Measurements from ENCODE around the gene OR13H1.
"Not testable (repeated sequence)": the region's sequence is repeated elsewhere in the genome, so short reads cannot be mapped to it uniquely, and the experiment has no call there.

The OR13H1 gene, protein sequence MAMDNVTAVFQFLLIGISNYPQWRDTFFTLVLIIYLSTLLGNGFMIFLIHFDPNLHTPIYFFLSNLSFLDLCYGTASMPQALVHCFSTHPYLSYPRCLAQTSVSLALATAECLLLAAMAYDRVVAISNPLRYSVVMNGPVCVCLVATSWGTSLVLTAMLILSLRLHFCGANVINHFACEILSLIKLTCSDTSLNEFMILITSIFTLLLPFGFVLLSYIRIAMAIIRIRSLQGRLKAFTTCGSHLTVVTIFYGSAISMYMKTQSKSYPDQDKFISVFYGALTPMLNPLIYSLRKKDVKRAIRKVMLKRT

DNA sequence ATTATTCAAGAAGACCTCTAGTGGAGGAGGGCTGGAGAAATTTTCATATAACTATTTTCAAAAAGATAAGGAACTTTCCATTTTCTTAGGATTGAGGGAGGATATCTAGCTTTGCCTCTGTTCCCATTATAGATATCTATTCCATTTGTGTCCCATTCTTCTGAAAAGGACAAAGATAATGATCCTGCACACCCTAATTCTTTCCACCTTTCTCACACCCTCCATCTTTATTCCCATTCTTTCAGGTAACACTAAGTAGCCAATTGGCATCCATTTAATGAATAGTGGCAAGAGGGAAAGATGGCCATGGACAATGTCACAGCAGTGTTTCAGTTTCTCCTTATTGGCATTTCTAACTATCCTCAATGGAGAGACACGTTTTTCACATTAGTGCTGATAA is at the start of gene OR13H1:
Gene OR13H1 (plus strand): TSS at position 301 of the 400 bp plus-strand sequence. CDS start 0 bp downstream, at position 301.
- no peak for DNase-seq

DNA sequence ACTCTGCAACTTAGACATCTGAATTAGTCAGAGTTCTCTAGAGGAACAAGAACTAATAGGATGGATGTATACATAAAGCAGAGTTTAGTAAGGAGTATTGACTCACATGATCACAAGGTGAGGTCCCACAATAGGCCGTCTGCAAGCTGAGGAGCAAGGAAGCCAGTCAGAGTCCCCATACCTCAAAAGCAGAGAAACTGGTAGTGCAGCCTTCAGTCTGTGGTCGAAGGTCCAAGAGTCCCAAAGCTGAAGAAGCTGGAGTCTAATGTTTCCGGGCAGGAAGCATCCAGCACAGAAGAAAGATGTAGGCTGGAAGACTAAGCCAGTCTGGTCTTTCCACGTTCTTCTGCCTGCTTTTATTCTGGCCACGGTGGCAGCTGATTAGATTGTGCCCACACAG is 42.3 kb upstream of the OR13H1 start:
- DNase-seq: not testable (repeated sequence)

DNA sequence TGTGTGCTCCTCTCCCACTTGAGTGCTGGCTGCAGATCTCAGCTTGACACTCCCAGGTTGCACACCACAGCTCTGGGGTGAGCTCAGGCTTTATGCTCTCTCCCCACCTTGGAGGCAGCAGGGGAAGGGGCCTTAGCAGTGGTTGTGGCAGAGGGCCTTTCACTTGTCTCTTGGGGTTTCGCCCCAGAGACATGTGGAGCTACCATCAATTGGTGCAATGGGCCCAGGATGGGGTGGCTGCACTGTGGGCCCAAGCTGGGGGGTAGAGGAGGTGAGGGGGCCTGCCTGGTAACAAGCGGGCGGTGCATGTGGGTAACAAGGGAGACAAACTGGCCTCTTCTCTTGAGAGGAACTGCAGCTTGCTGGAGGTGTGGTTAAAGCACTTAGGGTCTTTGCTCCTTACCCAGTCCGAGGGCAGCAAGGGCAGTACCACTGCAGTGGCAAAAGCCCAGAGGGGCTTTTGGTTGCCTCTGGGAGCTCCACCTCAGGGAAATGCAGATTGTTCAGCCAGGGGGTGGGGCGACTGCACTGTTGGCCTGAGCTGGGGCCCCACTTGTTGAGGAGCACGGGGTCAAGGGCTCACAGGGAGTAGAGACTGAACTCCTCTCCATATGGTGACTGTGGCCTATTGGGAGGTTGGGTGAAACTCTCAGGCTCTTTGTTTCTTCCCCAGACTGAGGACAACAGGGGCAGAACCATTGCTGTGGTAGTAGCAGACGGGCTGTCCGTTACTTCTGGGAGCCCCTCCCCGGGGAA is 30.5 kb upstream of the OR13H1 start:
- DNase-seq: no peak

DNA sequence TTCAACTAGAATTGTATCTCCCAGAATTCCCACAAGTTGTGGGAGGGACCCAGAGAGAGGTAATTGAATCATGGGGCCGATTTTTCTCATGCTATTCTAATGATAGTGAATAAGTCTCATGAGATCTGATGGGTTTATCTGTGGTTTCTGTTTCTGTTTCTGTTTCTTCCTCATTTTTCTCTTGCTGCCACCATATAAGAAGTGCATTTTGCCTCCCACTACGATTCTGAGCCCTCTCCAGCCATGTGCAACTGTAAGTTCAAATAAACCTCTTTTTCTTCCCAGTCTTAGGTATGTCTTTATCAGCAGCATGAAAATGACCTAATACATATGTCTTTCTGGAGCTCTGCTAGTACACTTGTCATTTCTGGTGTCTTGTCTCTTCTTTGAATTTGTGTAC is 22.1 kb upstream of the OR13H1 start:
- no peak for DNase-seq

DNA sequence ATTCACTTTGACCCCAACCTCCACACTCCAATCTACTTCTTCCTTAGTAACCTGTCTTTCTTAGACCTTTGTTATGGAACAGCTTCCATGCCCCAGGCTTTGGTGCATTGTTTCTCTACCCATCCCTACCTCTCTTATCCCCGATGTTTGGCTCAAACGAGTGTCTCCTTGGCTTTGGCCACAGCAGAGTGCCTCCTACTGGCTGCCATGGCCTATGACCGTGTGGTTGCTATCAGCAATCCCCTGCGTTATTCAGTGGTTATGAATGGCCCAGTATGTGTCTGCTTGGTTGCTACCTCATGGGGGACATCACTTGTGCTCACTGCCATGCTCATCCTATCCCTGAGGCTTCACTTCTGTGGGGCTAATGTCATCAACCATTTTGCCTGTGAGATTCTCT is 344 bp downstream of the OR13H1 start:
- DNase-seq: no peak

DNA sequence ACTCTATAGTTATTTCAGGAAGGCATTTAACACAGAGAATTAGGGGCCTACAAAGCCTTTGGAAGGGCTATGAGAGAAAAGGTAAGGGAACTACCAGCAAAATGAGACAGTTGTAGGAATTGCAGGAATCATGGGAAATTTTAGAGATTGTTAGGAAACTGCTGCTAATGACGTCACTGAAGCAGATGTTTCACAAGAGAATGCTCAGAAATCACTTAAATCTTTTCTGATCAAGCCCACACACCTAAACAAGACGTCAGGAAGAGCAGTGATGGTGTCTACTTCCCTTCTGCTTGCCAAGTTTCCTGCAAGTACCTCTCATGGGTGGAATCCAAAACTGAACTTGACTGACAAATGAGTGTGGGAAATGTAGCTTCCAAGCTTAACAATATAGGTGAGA is 5.1 kb downstream of the OR13H1 start:
- no peak for DNase-seq

DNA sequence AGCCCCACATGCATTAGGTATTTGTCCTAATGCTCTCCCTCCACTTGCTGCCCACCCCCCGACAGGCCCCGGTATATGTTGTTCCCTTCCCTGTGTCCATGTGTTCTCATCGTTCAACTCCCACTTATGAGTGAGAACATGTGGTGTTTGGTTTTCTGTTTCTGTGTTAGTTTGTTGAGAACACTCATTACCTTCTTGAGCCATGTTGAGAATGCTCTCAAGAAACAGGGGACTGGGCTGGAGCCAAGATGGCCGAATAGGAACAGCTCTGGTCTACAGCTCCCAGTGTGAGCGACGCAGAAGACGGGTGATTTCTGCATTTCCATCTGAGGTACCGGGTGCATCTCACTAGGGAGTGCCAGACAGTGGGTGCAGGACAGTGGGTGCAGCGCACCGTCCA is 8.6 kb downstream of the OR13H1 start:
- DNase-seq: not testable (repeated sequence)

DNA sequence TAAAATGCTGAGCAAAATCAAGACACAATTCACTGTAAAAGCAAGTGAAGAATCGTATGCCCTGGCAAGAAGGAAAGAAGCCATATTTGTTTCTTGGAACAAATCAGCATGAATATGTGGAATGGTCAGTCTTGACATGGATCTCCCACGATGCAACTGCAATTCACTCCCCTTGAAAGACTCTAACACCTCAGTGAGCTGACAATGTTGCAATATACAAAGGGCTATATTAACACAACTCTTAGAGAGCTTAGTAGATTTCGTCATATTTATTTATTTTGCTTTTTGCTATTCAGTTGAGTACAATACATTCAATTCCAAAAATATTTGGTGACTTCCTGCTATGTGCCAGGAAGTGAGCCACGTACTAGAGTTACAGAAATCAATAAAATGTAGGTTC is 14.7 kb downstream of the OR13H1 start:
- no peak for DNase-seq

DNA sequence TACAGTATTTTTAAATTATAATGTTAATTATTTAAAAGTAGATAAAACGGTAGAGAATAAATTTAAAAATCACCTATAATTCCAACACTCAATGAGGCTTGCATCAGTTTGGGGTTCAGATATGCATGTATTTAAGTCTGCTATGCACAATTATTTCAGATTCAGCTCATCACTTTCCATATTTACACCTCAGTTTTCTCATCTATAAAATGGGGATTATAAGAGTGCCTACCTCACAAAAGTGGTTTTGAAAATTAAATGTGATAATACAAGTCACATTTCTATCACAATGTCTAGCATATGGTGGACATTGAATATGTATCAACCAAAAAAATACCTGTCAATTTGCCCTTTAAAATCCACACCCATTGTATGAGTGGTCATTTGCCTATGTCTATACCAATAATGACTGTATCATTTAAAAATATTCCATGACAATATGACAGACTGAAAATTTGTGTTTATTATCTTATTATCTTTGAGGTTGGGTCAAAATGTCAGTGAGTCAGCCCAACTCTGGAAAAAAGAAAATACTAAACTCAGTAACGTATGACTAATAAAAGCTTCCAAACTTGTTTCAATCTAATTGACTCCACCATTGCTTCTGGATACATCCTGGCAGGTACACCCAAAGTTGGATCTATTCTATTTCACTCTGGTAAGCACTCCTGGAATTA is 20.8 kb downstream of the OR13H1 start:
- DNase-seq: no peak

DNA sequence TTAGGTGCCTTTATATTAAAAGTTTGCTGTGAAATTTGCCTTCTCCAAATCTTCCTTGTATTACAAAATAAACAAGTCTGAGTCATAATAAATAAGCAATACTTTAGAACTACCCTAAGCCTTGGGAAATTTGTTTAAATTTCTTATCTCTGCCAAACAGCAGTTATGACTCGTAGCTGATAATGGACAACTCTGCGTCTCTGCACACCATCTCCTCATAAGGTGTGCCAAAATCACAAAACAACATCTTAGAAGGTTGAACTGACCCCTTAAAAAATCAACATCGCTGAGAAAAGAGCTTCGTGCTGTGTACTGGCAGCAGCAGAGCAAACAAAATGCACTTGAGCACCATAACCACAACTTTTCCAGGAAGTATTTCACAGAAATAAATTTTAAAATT is 22.0 kb downstream of the OR13H1 start:
- DNase-seq: peak; percentile 11

DNA sequence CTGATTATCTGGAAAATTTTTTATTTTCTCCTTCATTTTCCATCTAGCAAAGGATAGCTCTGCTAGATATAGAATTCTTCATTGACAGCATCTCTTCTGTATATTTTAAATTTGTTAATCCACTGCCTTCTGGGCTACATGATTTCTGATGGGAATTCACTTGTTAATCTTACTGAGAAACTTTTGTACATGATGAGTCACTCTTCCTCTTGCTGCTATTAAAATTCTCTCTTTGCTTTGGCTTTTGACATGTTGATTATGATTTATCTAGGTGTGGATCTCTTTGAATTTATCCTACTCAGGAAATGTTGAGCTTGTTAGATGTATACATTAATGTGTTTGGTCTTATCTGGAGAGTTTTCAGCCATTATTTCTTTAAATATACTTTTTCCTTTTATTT is 27.5 kb downstream of the OR13H1 start:
- no peak for DNase-seq

DNA sequence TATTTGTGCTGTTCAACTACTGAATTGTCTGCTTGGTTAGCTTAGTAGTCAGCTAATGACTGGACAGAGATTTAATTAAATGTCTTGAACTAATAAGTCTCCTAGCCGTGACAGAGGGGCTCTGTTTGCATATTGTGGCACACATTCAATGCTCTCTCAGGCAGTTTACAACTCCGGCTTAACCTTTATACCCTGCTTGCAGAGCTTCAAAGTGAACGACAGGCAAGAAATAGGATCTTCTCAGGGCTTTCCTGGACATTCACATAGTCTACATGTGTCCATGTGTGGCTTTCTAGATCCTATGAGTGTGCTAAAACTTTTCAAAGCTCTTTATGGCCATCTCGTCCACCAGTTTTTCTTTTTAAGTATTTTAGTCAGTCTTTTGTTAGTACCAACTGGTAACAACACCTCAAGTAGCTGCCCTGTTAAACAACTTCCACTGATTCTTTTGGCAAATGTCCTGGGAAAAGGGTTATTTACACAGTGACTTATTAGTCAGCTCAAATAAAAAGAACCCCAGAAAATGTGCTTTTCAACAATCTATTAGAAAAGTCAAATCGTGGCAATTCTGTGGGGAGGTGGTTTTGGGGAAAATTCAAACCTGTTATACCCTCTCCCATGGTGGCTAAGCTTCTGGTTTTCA is 28.6 kb downstream of the OR13H1 start:
- no peak for DNase-seq

DNA sequence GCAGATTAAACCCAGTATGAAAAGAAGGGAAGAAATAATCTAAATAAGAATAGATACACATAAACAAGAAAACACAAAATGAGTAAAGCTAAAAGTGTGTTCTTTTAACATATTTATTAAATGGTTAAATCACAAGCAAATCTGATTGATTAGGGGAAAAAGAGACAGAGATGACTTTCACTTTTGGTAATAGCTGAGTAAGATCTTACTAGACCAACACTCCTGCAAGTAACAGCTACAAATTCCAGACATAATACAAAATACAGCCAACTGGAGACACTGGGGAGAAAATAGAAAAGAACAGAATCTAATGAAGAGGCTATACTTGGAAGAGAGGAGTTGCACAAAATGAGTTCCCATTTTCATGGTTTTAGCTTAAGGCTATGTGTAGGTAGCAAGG is 33.5 kb downstream of the OR13H1 start:
- DNase-seq: no peak

DNA sequence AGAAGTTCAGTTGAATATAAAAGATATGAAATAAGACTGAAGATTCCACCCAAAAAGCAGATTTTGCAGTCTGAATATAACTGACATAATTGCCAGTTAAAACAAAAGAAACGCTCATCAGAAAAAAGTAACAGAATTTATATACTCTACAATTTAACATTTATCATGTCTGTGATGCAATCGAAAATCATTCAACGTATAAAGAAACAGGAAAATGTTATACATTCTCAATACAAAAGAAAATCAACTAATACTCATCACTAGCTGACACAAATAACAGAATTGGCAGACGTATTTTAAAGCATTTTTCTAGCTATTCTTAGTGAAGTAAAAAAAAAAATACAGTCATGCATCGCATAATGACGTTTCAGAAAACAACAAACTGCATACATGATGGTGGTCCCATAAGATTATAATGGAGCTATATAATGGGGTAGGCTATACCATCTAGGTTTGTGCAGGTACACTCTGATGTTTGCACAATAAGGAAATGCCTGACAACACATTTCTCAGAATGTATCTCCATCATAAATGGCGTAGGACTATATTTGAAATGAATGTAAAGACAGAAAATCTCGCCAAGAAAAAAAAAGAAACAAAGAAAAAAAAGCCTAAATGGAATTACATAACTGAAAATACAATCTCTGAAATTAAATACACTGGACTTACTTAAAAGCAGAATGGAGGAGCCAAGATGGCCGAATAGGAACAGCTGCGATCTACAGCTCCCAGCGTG is 34.3 kb downstream of the OR13H1 start:
- no peak for DNase-seq

DNA sequence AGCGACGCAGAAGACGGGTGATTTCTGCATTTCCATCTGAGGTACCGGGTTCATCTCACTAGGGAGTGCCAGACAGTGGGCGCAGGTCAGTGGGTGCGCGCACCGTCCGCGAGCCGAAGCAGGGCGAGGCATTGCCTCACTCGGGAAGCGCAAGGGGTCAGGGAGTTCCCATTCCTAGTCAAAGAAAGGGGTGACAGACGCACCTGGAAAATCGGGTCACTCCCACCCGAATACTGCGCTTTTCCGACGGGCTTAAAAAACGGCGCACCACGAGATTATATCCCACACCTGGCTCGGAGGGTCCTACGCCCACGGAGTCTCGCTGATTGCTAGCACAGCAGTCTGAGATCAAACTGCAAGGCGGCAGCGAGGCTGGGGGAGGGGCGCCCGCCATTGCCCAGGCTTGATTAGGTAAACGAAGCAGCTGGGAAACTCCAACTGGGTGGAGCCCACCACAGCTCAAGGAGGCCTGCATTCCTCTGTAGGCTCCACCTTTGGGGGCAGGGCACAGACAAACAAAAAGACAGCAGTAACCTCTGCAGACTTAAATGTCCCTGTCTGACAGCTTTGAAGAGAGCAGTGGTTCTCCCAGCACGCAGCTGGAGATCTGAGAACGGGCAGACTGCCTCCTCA is 35.0 kb downstream of the OR13H1 start:
- not testable (repeated sequence) for DNase-seq

DNA sequence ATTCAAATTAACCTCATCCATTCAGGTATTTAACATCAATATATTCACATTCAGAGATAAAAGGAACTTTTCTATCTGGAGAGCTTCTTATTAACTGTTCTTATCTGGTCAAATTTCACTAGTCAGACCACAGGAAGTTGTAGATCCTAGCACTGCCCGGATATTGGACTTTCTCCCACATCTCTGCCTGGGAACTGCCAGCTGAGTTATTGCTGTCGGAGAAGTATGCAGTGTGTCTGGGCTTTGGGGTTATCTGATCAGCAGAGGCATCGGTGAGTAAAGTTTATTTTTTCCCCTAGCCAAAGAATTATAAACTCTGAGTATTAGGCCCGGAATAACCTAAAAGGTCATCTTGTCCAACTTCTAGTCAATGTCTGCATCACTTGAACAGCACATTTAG is 45.1 kb downstream of the OR13H1 start:
- no peak for DNase-seq
